Adrenal gland (tissue), 5 donors: ENCODE data around the gene PPT1.

ENCODE experiments used
- CTCF ChIP-seq, 6 experiments: fragments of 450-650 bp in 4 of 6; fragments of 200-600 bp in 2 of 6; sonication (generic) in 1 of 6; IDR thresholded peaks; 1 replicate in 5 of 6; 2 replicates in 1 of 6; pipeline versions ENCODE4 v1.5.1 to v1.8.0; 2016 to 2021; ENCODE audit warnings: antibody characterized with exemption in 6 of 6, mild to moderate bottlenecking in 2 of 6, moderate library complexity in 1 of 6
- POLR2A ChIP-seq, 2 donors: fragments of 450-650 bp; IDR thresholded peaks; one replicate each; pipeline ENCODE4 v1.6.1; 2017; ENCODE audit warnings: antibody characterized with exemption in 2 of 2, mild to moderate bottlenecking in 2 of 2, moderate library complexity in 1 of 2
- donor health status: DM: no; HTN: no; CAD: no.

- no peak for TF ChIP-seq CTCF (IDR thresholded peaks at IDR 0.05)
- no peak for TF ChIP-seq POLR2A (IDR thresholded peaks at IDR 0.05)
Observed at GRCh38 chr1:40047276-40047675, 49.8 kb downstream of the PPT1 start.
